ENCODE results near the gene GAA.

DNA sequence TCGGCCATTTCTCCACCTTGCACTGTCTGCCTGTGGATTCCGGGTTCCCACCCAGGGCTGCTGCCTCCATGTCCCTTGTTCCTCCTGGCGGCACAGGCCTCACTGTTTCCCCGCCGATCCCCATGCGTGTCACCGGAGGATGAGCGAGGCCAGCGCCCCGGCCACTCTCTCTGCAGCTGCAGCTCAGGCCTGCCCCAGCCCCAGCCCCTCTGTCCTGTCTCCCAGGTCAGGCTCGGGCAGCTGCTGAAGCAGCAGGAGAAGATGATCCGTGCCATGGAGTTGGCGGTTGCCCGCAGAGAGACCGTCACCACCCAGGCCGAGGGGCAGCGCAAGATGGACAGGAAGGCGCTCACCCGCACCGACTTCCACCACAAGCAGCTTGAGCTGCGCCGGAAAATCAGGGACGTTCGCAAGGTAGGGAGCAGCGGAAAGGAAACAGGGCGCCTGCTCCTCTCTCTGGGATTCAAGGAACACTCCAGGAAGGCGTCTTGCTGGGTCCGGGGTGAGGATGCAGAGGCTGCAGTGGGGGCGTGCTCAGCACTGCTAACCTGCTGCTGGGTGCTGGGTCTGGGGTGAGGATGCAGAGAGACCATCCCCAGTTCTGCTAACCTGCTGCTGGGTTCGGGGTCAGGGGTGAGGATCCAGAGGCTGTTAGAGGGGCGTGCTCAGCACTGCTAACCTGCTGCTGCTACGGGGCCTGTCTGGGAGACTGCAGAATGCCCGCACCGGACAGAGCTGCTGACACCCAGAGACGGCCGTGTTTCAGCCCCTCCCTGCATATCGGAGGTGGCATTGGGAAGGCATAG is 6.1 kb upstream of the GAA start:
- TF ChIP-seq, protein P1, sequence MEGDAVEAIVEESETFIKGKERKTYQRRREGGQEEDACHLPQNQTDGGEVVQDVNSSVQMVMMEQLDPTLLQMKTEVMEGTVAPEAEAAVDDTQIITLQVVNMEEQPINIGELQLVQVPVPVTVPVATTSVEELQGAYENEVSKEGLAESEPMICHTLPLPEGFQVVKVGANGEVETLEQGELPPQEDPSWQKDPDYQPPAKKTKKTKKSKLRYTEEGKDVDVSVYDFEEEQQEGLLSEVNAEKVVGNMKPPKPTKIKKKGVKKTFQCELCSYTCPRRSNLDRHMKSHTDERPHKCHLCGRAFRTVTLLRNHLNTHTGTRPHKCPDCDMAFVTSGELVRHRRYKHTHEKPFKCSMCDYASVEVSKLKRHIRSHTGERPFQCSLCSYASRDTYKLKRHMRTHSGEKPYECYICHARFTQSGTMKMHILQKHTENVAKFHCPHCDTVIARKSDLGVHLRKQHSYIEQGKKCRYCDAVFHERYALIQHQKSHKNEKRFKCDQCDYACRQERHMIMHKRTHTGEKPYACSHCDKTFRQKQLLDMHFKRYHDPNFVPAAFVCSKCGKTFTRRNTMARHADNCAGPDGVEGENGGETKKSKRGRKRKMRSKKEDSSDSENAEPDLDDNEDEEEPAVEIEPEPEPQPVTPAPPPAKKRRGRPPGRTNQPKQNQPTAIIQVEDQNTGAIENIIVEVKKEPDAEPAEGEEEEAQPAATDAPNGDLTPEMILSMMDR (conservative IDR thresholded peaks at IDR 0.05; ENCODE audit: low read length), result no peak
- TF ChIP-seq EZH2phosphoT487 (IDR thresholded peaks at IDR 0.05; ENCODE audit: borderline replicate concordance), result no peak

Measured in Loucy (cell line).